D721Med (cell line): ENCODE results near the gene ZNF487.
A peak's percentile ranks its signal among the peaks of the same experiment; 100 is the strongest.

Experiments
- DNase-seq: peaks from one replicate; pipeline ENCODE4 v3.0.0; 2011; ENCODE audit warnings: low spot score; ENCODE audit not compliant: insufficient read length
- FAIRE-seq: peaks from 2 replicates; lab custom pipeline; 2011; peaks lifted over from hg19 to GRCh38; lab: Jason Lieb, UNC
- CTCF ChIP-seq: IDR thresholded peaks from 2 replicates; pipeline ENCODE4 v1.5.1; 2012; ENCODE audit warnings: mild to moderate bottlenecking, control low read depth; ENCODE audit not compliant: insufficient read depth; ENCODE audit errors: missing control alignments

ZNF487 gene

GRCh38 chr10:43393606-43394360, 43.1 kb upstream of the ZNF487 start:
- no peak for DNase-seq
- FAIRE-seq = no peak
- no peak for TF ChIP-seq CTCF

GRCh38 chr10:43394868-43395267, 42.0 kb upstream of the ZNF487 start:
- no peak for TF ChIP-seq CTCF
- FAIRE-seq (no peak), DNase-seq (no peak)

- no peak for TF ChIP-seq CTCF
- no peak for DNase-seq
- no peak for FAIRE-seq
Observed at GRCh38 chr10:43395571-43396060, 41.3 kb upstream of the ZNF487 start.

GRCh38 chr10:43396061-43396927, 40.6 kb upstream of the ZNF487 start:
- no peak for TF ChIP-seq CTCF
- peak; percentile 60 for DNase-seq
- no peak for FAIRE-seq

GRCh38 chr10:43396928-43397624, 39.8 kb upstream of the ZNF487 start:
- no peak for FAIRE-seq
- peak; percentile 50 for DNase-seq
- no peak for TF ChIP-seq CTCF

GRCh38 chr10:43398939-43399319, 38.0 kb upstream of the ZNF487 start:
- no peak for FAIRE-seq
- no peak for DNase-seq
- no peak for TF ChIP-seq CTCF
